ENCODE data around the gene KIAA0753.
"Not testable (repeated sequence)": the region's sequence is repeated elsewhere in the genome, so short reads cannot be mapped to it uniquely, and the experiment has no call there.

Gene KIAA0753

GRCh38 chr17:6596081-6596480 lies 44.4 kb downstream of the KIAA0753 start:
- DNase-seq: no peak

- DNase-seq: not testable (repeated sequence)
Observed at GRCh38 chr17:6593371-6593770, 47.1 kb downstream of the KIAA0753 start.

GRCh38 chr17:6592173-6592572 lies 48.3 kb downstream of the KIAA0753 start:
- DNase-seq: peak; percentile 88

- DNase-seq: peak; percentile 46
Observed at GRCh38 chr17:6591599-6592158, 48.8 kb downstream of the KIAA0753 start.

- no peak for DNase-seq
Observed at GRCh38 chr17:6589266-6589946, 51.1 kb downstream of the KIAA0753 start.

- no peak for DNase-seq
Observed at GRCh38 chr17:6588165-6588564, 52.3 kb downstream of the KIAA0753 start.

GRCh38 chr17:6587310-6587709 lies 53.2 kb downstream of the KIAA0753 start:
- DNase-seq: no peak

- DNase-seq: no peak
Observed at GRCh38 chr17:6583411-6583810, 57.1 kb downstream of the KIAA0753 start.

GRCh38 chr17:6580625-6581024 lies 59.9 kb downstream of the KIAA0753 start:
- DNase-seq: no peak

GRCh38 chr17:6578491-6578890 lies 62.0 kb downstream of the KIAA0753 start:
- DNase-seq: no peak

GRCh38 chr17:6577686-6578263 lies 62.7 kb downstream of the KIAA0753 start:
- DNase-seq: no peak

- no peak for DNase-seq
Observed at GRCh38 chr17:6576038-6576785, 64.3 kb downstream of the KIAA0753 start.

GRCh38 chr17:6575596-6575988 lies 64.9 kb downstream of the KIAA0753 start:
- no peak for DNase-seq

- DNase-seq: peak; percentile 53
Observed at GRCh38 chr17:6574687-6575595, 65.6 kb downstream of the KIAA0753 start.

- no peak for DNase-seq
Observed at GRCh38 chr17:6573982-6574686, 66.4 kb downstream of the KIAA0753 start.

GRCh38 chr17:6573495-6573894 lies 67.0 kb downstream of the KIAA0753 start:
- not testable (repeated sequence) for DNase-seq

- DNase-seq: no peak
Observed at GRCh38 chr17:6572972-6573370, 67.5 kb downstream of the KIAA0753 start.

- no peak for DNase-seq
Observed at GRCh38 chr17:6571452-6571781, 69.1 kb downstream of the KIAA0753 start.

GRCh38 chr17:6570731-6571451 lies 69.6 kb downstream of the KIAA0753 start:
- no peak for DNase-seq

- no peak for DNase-seq
Observed at GRCh38 chr17:6569370-6570285, 70.9 kb downstream of the KIAA0753 start.

Data from kidney glomerular epithelial cell (primary cell).